RPMI8226 (cell line): ENCODE results near the gene CHMP1A.
A peak's percentile ranks its signal among the peaks of the same experiment; 100 is the strongest.

Source experiments
- DNase-seq: peaks from one replicate; pipeline ENCODE4 v3.0.0-alpha.2; 2015

Gene CHMP1A

DNA sequence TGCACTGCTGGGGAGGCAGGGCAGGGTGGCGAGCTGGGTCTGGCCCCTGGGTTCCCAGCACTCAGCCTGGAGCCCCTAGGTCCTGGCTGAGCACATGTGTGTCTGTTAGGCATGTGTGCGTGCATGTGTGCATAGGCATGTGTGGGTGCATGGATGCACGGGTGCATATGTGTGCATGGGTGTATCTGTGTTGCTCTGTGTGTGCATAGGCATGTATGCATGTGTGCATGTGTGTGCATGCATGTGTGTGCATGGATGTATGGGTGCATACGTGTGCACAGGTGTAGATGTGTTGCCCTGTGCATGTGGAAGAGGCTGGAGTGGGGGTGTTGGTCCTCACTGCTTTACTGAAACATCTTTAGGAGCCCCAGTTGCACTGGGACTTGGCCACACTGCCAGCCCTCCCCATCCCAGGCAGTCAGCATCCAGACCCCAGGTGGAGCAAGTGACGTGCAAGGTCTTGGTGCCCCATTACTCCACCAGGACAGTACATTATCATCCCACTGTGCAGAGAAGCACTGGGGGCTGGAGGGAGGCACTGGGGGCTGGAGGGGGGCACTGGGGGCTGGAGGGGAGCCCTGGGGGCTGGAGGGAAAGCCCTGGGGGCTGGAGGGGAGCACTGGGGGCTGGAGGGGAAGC lies 54.4 kb downstream of the CHMP1A start:
- no peak for DNase-seq

DNA sequence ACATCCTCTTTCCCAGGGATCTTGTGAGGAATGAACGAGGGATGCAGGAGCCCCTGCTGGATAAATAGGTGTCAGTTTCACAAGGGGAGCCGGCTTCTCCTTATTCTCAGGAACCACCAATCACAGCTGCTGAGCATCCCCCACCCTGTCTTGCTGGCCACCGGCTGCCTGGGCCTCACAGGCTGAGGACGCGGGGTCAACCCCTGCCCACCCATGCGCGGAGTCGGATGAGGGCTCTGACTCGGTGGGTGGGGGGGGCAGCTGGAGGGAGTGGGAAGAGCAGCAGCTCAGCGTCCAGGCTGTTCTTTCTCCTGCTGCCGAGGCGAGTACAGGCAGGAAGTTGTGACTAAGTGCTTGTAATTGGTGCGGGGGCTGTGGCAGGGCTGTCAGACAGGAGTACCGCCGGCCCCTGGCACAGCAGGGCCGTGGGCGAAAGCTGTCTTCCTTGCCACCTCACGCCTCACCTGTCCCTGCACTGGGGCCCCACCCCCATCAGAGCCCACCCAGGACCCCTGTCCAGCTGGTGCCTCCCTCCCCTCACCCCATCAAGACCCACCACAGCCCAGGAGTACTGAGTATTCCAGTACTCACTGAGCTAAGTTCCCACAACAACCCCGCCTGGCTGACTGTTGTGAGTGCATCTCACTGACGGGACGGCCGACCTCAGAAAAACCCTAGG lies 55.1 kb downstream of the CHMP1A start:
- no peak for DNase-seq

DNA sequence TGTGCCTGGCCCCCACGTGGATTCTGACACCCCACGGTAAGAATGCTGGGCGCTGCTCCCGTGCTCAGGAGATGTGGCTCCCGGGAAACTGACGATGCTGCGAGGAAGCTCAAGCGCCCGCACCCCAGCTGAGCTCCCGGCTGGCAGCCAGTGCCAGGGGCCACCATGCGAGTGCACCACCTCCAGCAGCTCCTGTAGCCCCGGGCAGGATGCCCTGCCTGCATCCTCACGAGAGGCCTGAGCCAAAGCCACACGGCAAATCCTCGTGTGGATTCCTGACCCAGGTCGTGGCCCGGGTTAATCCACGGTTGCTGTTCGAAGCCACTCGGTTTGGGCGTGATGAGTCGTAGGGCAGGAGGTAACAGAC lies 55.6 kb downstream of the CHMP1A start:
- DNase-seq: no peak

DNA sequence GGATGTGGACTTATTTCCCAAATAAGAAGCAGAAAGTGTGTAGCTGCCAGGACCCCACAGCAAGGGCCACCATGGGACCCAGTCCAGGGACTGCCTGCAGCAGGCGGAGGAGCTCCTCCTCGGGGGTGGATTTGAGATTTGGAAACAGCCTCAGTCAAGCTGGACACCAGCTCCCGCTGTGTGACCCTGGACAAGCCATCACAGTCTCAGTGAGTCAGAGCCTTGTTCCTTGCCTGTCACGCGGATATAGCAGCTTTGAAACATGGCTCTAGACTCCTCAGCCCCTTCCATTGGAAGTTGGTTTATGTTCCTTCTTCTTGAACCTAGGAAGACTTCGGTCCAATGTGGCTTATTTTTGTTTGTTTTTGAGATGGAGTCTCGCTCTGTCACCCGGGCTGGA lies 56.6 kb downstream of the CHMP1A start:
- no peak for DNase-seq

DNA sequence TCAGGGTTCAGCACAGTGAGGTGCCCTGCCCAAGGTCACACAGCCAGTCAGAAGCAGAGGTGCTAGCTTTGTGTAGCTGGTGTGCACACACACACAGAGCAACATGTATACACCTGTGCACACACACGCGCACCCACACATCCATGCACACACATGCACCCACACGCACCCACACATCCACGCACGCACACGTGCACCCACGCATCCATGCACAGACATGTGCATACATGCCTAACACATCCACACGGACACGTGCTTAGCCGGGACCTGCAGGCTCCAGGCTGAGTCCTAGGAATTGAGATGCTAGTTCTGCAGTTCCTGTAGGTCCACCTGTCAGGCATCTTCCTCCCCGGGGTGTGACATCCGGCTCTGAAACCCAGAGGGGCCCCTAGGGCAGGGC lies 57.1 kb downstream of the CHMP1A start:
- DNase-seq: no peak

DNA sequence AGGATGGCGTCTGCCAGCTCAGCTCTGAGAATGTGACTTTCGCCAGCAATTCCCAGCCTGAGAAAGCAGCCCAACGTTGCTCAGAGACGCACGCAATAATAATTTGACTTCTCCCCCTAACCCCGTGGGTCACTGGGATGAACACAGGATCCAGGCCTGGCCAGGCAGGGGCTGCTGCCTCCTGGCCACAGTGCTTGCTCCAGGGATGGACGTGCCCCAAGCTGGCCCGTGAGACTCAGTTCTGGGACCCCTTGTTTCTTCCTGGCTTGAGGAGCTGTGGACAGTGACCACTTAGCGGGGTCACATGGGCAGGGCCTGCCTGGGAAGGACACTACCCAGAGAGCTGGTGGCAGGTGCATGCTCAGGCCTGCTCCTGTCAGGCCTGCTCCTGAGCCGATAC lies 57.6 kb downstream of the CHMP1A start:
- DNase-seq: no peak

DNA sequence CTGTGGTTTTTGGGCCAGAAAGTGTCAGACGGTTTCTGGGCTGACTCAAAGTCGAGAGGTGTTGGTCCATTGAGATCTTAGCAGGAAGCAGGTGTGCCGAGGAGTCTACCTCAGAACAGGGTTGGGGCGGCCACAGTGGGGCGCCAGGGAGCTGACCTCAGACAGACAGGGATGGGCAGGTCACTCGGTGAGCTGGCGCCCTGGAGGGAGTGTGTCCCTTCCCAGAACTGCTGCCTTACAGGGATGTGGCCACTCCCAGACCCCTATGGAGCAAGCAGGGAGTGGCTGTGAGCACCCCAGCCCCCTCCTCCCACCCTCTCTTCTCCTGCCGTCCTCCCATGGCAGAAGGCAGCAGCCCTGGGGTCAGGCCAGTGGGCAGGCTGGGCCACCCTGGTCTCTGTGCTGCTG lies 58.1 kb downstream of the CHMP1A start:
- DNase-seq: peak; percentile 74

DNA sequence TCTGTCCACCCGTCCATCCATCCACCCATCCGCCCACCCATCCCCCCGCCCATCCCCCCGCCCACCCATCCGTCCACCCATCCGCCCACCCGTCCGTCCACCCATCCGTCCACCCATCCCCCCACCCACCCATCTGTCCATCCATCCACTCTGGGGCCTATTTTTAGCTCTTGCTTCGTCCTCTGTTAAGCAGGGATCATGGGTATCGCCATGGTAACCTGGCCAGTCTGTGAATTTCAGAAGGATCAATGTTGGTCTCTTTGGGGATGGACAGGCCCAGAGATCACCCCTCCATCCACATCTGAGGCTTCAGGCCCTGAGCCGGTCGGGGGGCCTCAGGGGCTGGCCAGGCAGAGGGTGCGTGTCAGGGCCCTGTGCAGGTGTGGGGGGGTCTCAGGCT lies 59.3 kb downstream of the CHMP1A start:
- DNase-seq: no peak

DNA sequence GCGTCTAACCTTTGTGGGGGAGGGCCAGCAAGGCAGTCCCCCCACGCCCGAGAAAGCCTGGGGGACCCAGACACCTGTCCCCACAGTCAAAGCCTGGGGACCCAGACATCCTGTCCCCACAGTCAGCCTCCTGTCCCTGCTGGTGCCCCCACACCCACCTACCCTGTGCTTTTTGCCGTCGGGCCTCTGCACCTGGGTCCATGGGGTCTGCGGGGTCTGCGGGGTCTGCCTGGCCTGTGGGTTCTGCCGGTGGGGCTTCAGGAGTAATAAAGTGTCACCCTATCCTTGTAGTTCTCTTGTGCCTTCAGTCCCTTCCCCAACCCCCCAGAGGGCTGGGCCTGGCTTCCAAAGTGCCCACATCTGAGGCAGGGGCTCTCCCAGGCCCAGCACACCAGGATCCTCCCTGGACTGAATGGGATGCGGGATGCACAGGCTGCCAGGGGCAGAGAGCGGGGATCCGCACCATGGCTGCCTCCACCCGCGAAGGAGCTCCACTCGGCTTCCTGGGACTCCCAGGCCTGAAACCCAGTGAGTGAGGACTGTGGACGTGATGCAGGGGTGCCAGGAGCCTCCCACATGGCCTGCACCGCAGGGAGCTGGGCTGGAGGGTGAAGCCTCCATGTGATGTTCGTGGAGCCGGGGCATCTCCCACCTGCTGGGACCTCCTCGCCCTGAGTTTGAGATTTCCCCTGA lies 60.4 kb downstream of the CHMP1A start:
- no peak for DNase-seq

DNA sequence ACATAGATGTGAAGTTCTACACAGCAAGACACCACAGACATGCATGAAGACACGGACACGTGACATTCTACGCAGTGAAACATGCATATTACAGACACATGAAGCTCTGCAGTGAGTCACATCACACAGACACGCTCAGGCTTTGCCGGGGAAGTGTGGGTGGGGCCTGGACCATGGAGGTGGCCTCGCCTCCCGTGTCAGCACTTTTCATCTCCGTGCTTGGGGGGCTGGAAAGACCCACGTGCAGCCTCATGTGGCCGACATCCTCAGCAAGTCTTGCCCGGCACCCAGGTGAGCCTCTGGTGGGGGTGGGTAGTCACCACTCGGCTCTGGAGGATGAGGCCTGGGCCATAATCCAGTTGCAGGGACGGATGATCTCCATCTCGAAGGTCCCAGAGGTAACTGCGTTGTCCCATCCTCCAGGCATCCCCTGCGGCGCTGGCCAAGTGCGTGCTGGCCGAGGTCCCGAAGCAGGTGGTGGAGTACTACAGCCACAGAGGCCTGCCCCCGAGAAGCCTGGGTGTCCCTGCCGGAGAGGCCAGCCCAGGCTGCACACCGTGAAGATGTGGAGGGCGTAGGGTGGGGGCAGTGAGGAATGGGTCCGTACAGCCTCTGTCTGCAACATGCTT lies 61.3 kb downstream of the CHMP1A start:
- DNase-seq: no peak

DNA sequence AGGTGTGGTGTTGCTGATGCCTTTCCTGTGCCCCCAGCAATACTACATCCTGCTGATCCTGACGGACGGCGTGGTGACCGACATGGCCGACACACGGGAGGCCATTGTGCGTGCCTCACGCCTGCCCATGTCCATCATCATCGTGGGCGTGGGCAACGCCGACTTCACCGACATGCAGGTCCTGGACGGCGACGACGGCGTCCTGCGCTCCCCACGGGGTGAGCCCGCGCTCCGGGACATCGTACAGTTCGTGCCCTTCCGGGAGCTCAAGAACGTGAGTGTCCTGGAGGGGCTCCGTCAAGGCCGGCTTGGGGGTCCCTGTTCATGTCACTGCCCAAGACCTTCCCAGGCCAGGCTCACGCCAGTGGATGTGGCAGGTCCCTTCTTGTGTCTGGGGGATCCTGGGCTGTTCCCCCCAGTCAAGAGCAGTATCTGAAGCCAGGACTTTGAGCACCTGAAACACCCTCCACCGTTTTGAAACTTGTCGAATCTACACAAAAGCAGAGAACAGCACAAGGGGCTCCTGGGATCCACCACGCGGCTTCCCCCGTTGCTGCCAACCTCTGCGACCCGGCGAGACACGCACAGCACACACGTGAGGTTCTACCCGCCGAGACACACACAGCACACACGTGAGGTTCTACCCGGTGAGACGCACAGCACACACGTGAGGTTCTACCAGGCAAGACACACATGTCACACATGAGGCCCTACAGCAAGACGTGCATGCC lies 62.0 kb downstream of the CHMP1A start:
- DNase-seq: no peak
